Epithelial cell of prostate (primary cell): ENCODE measurements around the gene PSKH1.

Experiments used
- DNase-seq: peaks from one replicate; pipeline ENCODE4 v3.0.0-alpha.2; 2011; ENCODE audit warnings: low read depth, low spot score
- H3K27ac ChIP-seq: fragments of 450-650 bp; 2 replicates; pipeline ENCODE4 v1.5.1; 2017; ENCODE audit warnings: mild to moderate bottlenecking

Gene PSKH1

DNA sequence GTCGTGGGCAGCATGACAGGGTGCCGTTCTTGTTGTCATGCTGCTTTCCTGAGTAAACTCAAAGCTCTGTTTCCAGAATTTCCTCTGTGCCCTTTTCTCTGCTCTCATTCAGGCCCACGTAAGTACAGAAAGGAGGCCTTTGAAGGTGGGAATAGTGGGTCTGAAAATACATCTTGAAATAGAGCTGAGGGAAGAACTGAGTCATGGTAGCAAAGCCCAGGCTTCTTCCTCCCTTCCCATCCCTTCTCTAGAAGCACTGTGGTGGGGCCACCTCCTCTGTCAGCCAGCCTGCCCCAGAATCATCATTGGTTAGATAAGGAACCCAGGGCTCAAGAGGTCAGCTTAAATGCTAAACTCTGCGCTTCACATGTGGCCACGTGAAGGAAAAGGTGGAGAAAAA, 29.2 kb downstream of the PSKH1 start:
- no peak overlapping the region for H3K27ac ChIP-seq
- DNase-seq: no peak

DNA sequence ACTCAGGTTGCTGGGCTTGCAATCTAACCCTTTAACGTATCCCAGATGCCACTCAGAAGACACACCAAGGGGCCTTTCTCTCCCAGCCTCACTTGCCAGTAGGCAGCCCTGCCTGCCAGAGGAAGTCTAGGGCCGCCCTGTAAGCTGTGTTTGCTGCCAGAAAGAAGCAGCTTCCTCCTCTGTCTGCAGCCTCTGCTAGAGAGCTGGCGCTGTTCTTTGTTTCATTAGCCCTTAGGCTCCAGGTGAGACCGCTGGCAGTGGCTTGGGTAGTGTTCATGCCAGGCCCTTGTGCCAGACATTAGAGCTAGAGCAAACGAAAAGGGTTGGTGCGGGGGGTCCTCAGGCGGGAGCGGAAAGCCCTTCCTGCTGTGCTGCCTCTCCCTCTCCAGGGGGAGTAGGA, 29.7 kb downstream of the PSKH1 start:
- DNase-seq: no peak
- H3K27ac ChIP-seq: peak overlapping the region; percentile 21

GRCh38 chr16:67923414-67924116, 30.5 kb downstream of the PSKH1 start:
- DNase-seq: no peak
- H3K27ac ChIP-seq: peak overlapping the region; percentile 21

DNA sequence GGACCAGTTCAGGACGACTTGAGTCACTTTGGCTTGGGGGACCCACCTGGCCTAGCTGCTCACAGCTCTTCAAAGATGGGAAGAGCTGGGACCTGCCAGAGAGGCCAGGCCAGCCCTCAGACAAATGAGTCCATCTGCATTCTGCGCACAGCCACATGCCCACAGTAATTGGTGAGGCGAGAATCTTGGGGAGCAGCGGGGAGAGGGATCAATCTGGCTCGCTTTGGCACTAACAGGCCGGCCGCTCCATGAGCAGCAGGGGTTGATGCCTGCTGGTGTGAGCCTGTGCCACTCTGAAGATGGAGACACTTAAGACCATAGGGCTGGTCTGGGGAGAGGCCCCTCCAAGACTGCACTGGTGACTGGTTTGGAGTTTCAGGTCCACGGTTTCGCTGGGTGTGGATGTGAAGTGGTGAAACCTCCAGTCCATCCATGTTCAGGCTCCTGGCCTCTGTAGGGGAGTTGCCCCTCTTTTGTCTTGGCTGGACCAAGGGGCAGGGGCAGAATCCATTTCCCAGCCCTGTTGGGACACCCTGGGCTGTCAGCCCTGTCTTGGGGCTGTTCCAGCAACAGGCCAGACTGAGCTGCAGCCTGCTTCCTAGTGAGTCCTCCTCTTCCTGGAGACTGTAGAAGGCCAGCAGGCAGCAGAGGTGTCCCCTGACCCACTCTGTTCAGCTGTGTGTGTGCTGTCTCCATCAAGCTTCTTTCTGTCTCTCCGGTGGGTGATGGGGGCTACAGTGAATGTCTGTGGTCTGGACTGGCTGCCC, 31.3 kb downstream of the PSKH1 start:
- no peak for DNase-seq
- H3K27ac ChIP-seq: peak overlapping the region; percentile 21

DNA sequence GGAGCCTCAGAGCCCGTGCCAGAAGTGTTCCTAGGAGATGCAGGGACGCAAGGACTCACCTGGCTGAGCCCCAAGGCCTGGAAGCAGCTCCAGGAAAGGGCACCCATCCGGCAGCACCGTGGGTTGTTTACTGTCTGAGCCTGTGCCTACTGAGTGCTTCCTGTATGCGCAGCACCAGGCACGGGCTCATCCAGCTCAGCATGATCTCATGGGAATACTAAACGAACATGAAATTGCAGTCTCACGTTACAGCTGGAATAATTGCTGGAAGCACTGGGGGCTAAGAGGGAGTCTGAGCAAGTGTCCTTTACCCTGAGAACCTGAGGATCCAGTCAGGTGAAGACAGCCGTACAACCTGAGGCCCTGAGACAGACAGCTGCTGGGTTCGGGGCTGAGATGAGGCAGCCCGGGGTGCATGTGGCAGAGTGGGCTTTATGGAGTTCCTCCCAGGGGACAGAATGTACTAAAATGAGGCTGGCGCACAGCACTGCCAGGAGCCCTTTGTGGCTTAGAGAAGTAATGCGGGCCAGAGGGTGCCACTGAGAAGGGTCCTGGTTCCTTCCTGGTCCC, 33.2 kb downstream of the PSKH1 start:
- no peak for DNase-seq
- peak overlapping the region; percentile 12 for H3K27ac ChIP-seq

- no peak for DNase-seq
- no peak overlapping the region for H3K27ac ChIP-seq
These were observed 34.3 kb downstream of the PSKH1 start for GRCh38 chr16:67927131-67927941.

DNA sequence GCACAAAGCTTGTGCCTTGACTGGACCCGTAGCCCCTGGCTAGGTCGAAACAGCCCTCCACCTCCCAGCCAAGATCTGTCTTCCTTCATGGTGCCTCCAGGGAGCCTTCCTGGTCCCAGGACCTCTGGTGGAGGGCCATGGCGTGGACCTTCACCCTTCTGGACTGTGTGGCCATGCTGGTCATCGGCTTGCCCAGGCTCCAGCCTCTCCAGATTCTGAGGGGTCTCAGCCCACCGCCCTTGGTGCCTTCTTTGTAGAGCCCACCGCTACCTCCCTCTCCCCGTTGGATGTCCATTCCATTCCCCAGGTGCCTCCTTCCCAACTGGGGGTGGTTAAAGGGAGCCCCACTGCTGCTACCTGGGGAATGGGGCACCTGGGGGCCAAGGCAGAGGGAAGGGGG, 35.1 kb downstream of the PSKH1 start:
- no peak for DNase-seq
- H3K27ac ChIP-seq: no peak overlapping the region

GRCh38 chr16:67928561-67929364, 35.7 kb downstream of the PSKH1 start:
- no peak for DNase-seq
- no peak overlapping the region for H3K27ac ChIP-seq

GRCh38 chr16:67930191-67930590, 37.1 kb downstream of the PSKH1 start:
- no peak for DNase-seq
- no peak overlapping the region for H3K27ac ChIP-seq

GRCh38 chr16:67930678-67931211, 37.7 kb downstream of the PSKH1 start:
- H3K27ac ChIP-seq: no peak overlapping the region

DNA sequence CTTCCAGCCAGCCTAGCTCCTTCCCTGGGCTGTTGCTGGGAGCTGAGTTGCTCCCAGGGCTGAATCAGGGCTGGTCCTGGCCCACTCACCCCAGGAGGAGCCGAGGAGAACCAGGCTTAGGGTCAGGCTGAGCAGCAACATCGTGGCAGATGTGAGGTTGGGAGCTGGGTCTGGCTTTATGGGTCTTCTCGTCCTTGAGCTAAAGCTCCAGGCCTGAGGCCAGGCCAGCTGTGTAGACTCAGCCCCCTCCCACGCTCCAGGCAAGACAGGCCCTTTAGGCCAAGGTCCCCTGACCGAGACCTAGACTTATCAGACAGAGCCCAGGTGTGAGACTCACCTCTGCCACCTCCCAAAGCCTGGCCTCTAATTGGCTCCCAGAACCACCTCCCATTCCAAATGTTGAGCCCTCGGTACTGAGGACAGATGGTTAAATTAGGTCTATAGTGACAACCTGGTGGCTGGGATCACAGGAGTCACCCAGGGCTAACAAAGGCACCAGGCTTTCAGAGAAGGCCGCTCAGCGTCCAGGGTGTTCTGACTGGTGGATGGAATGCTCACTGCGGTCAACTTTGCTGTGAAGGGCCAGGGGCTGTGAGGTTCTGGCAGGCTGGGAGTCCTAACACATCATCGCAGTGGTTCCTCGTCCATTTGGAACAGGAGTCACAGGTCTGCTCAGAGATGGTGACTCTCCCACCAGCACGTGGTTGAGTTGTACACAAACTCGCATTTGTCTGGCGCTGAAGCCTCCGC, 38.8 kb downstream of the PSKH1 start, which contains the start of gene CTRL:
Gene CTRL (minus strand): TSS at position 151 of the 750 bp plus-strand sequence. CDS start 10 bp downstream, at position 141.
- no peak for DNase-seq

More at GRCh38 chr16:67930678-67931211, 37.7 kb downstream of the PSKH1 start:
- no peak for DNase-seq

GRCh38 chr16:67932462-67932840, 39.4 kb downstream of the PSKH1 start:
- no peak for DNase-seq
- H3K27ac ChIP-seq: no peak overlapping the region

More for the DNA sequence above, 38.8 kb downstream of the PSKH1 start, which contains the start of gene CTRL:
- H3K27ac ChIP-seq: no peak within 1 kb of the TSS

DNA sequence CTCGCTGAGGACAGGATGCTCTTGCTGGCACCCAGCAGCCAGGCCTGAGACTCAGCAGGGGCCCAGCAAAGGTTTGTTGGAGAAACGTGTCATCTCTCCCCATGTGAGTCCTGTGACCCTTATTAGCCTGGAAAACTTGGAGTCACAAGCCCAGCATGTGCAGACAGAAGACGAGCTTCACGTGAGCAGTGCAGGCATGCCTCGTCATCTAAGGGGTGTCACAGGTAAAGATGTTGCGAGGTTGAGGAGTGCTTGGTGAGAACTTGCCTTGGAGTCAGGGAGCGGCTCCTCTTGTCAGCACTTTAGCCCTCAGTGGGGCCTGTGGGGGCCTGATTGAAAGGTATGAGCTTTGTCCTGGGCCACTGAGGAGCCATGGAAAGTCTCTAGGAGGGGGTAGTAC, 40.8 kb downstream of the PSKH1 start:
- no peak overlapping the region for H3K27ac ChIP-seq
- DNase-seq: no peak

DNA sequence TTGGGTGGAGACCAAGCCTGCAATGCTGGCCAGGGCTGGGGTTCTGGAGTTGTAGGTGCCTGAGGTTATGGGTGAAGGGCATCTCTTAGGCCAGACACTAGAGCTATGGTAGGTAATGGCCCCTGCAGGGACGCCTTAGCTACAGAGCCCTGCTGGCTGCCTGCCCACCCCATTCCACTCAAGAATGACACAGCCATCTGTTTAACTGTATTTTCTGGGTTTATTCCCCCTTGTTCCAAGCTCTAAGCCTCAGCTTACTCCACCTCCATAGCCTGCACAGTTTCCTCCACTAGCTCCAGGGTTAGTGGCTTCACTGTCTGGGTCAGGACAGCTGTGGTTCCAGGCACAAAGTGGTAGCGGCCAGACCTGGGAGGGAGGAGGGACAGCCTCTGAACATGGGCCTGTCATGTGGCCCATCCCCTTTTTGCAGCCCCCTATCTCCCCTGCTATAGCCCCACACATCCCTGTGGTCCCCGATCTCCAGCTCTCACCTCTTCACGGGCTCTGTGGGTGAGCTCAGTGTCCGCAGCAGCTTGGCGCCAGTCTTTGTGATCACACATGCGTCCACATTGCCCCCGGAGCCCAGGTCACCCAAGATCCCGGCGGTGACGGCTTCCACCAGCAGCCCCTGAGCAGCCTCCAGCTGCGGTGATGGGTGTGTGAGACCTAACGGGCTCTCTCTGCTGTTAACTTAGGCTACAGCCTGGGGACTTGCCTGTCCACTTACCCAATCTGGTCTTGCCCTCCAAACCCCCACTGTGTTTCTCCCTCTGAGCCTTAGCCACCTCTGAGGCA, 41.4 kb downstream of the PSKH1 start:
- no peak overlapping the region for H3K27ac ChIP-seq
- no peak for DNase-seq

DNA sequence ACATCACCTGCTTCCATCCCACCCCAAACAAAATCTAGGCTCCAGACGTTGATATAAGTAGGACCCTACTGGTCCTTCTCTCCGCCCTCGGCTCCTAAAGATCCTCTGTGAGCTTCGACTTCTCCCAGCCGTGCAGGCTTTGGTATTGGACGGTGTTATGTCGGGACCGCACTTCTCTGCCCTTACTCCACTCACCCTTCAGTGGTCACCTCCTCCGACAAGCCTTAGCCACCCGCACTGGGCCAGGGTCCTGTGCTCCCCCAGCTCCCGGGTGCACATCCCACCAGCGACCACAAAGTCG, 42.0 kb downstream of the PSKH1 start:
- H3K27ac ChIP-seq: no peak overlapping the region
- DNase-seq: no peak

DNA sequence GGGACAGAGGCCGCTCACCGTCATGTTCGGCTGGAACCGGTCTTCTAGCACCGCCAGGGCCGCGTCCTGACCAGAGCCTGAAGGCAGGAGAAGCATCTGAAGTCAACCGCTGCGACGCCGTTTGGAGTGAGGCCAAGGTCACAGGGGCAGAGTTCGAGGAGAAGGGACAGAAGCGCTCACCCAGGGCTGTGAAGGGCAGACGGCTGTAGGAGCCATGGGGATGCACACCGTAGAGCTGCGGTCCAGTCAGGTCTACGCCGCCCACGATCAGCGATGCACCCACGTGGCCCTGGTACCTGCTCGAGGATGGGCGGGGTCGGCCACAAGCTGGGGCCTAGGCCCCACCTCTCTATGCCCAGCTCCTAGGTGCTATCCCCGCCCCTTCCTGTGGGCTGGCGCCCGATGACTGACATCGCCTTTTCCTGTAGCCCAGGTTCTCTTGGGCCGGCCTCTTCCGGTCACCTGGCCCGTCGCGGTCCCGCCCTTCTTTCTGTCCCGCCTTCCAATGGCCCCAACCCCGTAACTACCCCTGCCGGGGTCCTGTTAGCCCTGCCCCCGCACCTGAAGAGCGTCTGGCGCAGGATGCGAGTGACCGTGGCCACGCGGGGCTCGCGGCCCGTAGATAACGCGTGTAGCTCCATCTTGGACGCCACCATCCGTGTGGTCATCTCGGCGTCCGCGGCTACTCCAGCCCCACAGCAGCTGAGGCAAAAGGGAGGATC, 42.5 kb downstream of the PSKH1 start:
- DNase-seq: peak; percentile 93

GRCh38 chr16:67936124-67936879, 43.2 kb downstream of the PSKH1 start, which contains the start of gene PSMB10:
Gene PSMB10 (minus strand): TSS chr16:67936850. CDS start chr16:67936749, 101 bp downstream.
- H3K27ac ChIP-seq: peak within 1 kb of the TSS; percentile 75

More for the DNA sequence above, 42.5 kb downstream of the PSKH1 start:
- peak overlapping the region; percentile 75 for H3K27ac ChIP-seq

More at GRCh38 chr16:67936124-67936879, 43.2 kb downstream of the PSKH1 start, which contains the start of gene PSMB10:
- DNase-seq: no peak
